HG03378 (cell line): Measurements from ENCODE around the gene HOXB7.

ENCODE experiments used
- ATAC-seq: cut with Tn5 transposase; IDR thresholded peaks from one replicate; pipeline ENCODE4 v1.9.1; 2021; ENCODE audit warnings: mild to moderate bottlenecking, moderate library complexity; ENCODE audit not compliant: unreplicated experiment

Gene HOXB7

DNA sequence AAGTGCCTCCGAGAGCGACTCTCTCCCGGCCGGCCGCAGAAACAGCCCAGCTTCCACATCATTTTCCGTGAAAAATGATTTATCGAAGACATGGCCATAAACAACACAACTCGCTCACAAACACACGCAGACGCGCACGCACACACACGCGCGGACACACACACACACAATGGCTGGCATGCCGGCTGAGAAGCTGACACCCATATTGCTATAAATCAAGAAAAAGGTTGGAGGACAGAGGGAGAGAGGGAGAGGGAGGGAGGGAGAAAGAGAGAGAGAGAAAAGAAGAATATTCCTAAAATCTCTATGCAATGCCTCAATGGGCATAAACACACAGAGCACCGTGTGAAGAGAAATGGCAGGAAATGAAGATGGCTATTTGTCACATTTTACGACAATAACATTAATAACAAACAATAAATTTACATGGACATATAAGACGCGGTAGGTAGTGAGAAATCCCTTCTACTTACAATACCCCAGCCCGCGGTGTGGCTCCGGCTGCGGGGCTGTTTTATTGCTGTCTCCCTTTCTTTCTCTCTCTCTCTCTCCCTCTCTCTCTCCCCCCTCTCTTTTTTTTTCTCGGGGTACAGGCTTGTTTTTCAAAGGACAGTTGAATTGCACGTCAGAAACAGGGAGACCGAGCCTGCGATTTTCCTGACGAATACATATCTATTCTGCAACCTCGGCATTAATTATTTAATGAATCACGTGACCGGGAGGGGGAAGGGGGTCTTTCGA, 42.1 kb downstream of the HOXB7 start:
- ATAC-seq: no peak

DNA sequence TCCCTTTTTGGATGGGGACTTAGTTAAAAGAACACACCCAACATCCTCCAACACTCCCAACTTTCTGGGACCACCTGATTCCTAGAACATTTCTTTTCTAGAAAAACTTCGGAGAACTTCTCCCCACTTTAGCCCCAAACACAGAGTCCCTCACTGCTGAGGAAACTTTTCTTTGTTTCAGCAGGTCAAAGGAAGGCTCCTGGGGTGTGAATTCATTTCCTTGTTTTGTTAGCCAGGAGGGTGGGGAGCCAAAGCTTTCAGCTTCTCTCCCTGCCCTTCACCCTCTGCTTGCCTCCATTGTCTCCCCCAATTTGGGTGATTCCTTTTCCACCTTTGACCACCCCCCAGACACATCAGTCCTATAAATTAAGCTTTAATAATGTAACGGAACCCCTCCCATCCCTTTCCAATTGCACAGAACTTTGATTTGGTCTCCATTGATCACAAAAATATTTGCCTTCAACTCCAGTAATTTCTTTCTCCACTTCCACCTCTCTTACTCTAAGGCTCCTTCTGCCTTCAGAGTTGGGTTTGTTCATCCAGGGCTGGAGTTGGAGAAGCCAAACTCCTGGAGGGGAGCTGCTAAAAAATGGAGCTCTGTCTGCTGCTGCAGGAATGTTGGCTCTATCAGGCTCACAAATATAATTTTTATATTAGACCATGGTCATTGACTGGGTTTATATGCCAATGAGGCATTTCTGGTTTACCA, 43.0 kb downstream of the HOXB7 start:
- ATAC-seq: no peak

DNA sequence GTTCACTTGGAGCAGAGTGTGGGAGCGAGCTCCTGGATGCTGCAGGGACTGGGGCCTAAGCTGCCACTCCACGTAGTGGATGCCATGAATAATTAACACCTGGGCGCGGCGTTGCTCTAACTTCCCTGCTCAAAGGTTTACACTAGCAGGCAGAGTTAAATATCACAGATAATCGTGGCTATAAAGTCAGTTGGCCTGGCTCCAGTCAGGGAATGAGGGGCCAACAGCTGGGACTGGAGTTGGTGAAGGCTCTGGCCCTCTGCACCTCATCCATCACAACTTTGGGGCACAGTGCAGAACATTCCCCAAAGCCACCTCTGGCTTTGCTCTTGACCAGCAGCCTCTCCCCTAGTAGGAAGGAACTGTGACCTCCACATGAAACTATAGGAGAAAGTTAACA, 43.6 kb downstream of the HOXB7 start:
- ATAC-seq: no peak

DNA sequence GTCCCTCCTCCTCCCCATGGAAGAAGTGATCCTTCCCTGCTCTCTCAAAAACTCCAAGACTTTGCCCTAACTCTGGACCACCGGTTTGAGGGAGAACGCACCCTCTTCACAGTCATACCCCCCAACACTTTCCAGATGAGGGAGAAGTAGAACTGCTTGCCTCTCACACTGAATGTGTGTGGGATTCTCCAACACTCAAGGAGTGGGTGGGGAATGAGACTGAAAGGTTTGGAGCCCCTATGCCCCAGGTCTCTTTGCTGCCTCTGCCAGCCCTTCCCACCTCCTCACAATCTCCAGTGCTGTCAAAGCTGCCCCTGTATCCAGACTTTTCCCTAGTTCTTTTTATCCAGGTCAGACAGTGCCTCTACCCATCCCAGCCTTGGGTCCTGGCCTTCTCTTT, 44.1 kb downstream of the HOXB7 start:
- no peak for ATAC-seq

DNA sequence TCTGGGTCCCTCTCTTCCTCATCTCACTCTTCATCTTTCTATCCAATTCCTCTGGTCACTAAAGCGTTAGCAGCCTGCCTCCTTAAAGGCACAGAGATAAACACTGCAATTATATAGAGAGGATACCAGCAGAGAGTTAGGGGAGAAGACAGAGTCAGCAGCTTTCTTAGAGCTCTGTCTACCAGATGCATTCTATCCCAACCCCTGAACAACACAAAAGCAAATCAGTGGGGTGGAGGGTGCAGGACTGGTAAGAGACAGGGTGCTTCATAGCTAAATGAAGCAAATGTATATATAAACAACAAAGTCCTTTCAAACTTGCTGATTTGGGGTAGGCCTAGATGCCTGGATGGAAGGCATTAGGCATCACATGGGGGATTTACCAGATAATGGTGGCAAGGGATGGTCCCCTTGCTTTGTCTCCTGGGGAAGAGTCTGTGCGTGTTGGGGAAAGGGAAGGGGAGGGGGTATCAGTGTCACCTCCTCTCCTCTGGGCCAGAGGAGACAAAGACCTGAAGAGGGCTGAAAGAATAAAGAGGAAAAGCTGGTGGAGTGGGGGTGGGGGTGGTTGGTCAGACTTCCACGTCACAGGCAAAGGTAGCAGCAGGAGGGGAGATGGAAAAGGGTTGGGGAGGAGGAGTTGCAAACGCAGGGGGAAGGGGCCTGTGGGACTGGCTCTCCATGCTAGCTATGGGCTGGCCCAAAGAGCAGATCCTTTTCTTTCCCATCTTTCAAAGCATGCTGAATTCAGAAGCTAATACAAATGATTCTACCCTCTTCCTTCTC, 44.7 kb downstream of the HOXB7 start:
- ATAC-seq: no peak

DNA sequence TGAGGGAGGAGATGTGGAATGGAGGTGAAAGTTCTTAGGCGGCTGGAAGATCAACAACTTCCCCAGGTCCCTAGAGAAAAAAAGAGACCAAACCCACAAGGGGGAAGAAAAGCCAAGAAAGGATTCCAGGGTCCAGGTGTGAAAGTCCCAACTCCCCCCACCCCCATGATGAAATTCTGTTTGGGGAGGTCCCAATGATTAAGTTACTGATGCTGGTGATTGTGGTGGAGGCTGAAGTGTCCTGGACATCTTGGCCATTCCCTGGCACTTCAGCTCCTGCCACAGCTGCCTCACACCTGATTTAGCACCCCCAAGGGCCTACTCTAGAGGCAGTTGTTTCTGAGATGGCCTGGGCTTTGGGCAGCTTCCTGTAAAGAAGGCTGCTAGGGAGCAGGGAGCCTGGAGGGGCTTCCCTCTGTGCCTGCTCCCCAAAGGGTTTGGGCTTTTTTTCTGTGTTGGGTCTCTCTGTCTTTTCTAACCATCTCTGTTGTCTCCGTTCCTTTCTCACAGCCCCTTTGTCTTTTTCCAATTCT, 45.7 kb downstream of the HOXB7 start:
- ATAC-seq: no peak

DNA sequence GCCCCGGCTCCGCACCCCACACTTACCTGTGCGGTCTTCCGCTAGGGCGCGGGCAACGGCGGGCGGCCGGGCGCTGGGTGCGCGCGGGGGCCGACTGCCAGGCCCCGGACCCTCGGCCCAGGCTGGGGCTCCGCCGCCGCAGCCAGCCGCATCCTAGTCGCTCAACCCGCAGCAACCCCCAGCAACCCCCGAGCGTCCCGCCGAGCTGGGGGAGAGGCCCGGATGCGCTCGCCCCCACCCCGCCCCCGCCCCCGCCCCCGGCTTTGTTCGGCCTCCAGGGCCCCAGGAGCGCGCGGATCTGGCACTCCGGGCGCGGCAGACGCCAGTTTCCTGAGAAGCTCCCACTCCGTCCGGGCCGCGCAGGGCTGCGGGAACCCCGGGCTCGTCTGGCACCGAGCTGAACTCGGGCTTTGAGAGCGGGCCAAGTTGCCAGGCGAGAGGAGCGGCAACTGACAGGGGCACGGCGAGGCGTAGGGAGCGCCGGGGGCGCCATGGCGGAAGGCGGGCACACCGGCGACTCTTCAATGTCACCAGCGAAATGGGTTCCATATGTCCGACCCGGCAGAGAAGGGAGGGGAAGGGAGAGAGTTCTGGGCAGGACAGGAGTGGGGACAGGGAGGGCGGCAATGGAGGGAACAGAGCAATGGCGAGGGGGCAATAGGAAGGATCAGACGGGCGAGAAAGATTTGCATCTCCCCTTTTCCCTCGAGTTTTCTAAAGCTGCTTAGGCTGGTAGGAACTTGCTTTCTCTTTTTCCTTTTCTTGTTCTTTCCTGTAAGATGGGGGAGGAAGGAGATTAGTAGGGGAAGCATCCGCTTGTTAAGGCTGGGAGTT, 46.4 kb downstream of the HOXB7 start:
- ATAC-seq: no peak

DNA sequence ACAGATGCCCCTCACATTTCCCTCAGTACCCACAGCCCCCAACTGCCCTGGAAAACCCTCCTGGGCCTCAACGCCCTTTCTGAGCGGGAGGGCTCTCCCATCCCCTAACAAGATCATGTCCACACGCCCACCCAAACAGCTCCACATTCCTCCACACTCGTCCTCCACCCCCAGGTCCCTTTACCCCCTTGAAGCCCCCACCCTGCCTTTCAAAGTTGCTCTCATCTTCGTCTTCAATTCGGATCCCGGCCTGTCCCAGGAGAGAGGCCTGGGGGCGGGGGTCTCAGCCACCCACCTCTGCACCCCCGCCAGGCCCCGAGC, 47.0 kb downstream of the HOXB7 start:
- no peak for ATAC-seq

DNA sequence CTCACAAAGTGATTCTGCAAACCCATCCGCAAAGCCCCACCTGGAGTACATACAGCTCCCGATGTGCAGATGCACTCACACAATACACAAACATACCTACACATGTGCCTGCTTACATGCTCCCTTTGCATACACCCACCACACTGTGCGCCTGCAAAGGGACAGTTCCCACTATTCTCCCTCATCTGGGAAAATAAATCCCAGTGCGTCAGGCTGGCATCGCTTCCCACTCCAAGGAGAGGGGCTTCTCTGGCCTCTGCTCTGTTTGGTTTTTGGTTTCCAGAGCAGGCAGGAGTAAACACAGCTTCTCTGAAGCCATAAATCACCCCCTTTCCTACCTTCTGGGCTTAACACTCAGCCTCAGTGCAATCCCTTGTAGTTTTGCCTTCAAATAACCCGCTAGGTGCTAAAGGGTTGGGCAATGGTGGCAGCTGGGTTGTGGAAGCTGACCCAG, 47.4 kb downstream of the HOXB7 start:
- ATAC-seq: no peak

DNA sequence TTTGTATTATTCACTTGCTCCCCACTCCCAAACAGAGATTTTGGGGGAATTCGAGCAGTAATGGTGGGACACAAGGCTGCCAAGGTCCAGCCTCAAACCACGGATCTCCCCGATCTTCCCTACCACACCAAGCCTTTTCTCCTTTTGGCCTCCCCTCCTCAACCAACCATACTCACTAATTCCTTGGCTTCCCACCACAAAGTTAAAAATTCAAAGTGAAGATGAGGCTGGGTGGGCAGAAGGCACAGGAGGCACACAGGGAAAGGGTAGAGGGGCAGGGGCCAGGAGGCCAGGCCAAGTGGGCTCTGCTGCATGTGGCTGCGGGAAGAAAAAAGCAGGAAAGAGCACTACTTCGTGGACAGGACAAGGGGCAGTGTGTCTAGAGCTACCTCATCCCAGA, 47.9 kb downstream of the HOXB7 start:
- ATAC-seq: no peak

DNA sequence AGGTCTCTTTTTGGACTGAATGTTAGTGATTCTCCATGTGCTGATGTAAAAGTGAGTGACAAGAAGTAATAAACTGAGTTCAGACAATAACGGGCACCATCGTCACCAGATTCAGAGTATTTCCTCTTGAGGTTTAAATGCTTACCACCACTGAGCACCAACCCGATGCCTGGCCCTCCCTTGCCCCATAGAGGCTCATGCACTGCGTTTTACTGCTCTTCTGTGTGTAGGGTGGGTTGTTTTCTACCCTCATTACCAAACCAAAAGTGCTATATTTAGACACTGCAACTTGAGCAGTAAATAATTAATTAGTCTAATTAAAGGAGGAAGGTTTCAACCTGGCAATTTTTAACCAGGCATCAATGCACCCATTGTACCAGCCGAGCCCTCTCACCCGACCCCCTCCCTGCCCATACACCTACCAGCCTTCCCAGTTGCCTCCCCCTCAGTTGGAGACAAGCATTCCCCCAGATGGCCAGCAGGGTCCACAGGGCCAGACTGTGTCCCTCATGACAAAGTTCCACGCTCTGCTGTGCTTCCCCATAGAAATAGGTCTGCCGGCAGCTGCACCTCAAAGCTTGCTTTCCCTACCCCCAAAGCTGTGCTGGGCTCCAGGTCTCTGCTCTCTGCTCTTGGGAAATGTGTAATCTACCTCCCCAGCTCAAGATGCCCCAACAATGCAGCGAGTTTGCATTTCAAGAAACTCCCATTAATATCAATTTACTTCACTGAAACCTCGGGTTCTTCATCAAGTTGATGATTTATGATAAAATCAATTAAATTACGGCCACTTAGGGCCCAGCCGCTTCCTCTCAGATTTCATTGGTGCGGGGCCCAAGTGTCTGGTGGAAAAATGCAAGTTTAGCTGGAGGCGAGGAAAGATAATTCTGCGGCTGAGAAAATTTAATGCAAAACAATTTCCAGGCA, 48.7 kb downstream of the HOXB7 start:
- ATAC-seq: no peak

DNA sequence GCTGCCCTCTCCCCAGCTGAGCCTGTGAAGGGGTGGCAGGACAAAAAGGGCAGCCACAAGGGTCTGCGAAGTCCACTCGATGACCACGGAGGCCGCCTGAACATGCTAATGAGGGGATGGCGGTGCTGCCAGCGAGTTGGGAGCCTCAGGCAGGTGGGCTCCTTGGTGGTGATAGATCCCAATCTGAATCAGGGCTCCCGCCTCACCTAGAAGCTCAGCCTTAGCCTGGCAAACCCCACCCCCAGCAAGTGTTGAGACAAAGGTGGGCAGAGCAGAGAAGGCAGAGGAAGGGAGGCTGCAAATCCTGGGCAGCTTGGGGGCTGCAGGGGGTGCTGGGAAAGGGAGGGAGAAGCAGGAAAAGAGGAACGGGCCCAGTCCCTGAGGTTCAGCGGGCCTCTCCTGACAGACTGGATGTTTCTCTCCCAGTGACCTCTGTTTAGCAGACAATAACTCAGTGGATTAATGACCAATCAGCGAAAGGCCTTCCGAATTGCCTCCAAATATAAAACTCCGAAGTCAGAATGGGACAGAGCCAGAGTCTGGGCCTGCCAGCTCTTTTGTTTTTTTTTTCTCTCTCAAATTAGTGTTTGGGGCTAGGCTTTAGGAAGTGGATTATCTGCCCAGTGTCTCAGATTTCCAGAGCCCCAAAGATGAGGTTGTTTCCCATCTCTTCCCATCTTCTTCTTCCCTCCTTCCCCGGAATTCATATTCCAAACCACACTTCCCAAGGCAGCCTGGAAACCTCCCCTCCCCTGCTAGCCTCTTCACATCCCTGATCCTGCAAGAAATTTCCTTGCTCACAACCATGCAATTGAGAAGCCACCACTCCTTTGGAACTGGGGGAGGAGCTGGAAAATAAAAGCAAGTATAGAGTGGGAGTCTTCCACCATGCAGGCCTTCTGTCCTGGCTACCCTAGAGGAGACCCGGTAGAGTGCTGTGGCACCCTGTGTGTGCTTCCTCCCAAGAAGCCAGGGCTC, 50.7 kb downstream of the HOXB7 start:
- ATAC-seq: no peak

DNA sequence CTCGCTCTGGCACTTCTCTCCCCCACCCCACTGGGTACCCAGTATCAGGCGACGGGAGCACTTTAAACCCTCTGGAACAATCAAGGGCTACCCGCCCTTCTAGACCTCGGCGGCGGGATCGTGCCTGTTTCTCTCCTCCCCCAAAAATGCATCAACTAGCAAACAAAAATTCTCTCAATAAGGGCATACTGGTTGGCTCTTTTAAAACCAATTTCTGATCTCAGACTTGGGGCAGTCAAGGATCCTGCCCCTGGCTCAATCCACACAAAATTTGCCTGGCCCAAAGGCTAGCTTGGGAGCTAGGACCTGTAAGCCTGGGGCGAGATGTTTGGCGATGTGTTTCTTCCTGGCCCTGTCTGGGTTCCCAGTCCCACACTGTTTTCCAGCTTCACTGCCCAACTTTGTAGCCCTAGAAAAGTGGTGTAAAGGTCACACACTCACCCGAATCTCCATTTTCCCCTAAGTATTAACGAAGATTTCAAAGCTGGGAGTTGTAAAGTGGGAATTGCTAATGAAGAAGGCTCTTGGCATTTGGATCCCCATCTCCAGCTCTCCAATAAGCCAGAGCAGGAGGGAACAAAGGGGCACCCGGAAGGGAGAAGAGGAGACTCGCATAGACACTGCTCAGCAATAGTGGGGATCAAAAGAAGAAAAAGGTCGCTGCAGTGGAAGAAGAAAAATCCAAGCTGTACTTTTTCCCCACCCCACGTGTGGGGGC, 51.5 kb downstream of the HOXB7 start:
- ATAC-seq: no peak

DNA sequence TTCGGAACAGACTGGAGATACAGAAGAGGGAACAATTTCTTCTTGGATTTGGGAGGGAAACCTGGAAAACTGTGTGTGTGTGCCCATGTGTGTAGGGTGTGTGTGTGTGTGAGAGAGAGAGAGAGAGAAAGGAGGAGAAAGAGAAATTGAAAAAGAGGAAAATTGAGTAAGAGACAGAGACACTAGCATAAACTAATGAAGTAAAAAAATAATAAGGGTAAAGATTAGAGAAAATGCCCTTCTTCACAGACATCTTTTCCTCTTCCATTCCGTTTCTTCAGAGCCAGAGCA, 52.0 kb downstream of the HOXB7 start:
- ATAC-seq: no peak

DNA sequence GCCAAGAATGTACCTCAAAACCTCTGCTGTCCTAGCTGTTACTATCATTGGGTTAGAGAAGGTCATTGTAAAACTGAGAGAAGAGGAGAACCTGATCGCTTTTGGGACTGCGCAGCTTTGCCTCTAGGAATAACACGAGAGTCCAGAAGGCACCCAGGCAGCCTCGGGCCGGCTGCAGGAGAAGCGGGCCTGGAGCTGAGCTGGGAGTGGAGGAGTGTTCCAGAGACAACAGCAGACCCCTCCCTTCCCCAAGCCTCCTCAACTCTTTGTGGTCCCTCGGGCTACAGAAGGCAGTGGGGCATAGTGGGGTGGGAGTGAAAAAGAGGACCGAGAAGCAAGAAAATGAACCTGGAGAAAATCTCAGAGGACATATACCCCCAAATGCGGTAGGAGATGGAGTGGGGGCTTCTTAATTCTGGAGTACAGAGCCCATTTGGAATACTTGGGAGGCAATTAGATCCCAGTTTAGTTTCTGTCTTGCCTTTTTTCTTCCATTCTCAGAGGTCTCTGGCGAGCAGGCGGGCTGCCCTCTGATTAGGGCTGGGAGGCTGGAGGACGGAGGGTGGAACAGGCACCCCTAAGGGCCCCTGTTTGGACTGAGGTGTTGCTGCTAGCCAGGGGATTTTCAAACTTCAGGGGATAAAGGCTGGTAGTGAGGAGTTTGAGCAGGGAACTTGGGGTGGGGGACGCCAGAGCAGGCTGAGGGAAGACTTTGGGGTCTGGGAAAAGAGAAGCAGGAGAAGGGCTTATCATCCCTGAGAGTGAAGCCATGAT, 52.6 kb downstream of the HOXB7 start:
- no peak for ATAC-seq
